Thyroid gland (tissue), 4 donors: ENCODE results near the gene HAPSTR1.
A peak's percentile ranks its signal among the peaks of the same experiment; 100 is the strongest.

Experiments used
- CTCF ChIP-seq, 6 experiments: fragments of 200-600 bp in 3 of 6; fragments of 450-650 bp in 3 of 6; sonication (generic) in 3 of 6; IDR thresholded peaks; one replicate each; pipeline ENCODE4 v1.5.1; 2016 to 2019; ENCODE audit warnings: antibody characterized with exemption in 6 of 6, mild to moderate bottlenecking in 2 of 6, inconsistent platforms in 1 of 6, moderate library complexity in 1 of 6
- POLR2A ChIP-seq, 2 donors: fragments of 450-650 bp; IDR thresholded peaks; one replicate each; pipeline ENCODE4 v1.6.1; 2017; ENCODE audit warnings: antibody characterized with exemption in 2 of 2, mild to moderate bottlenecking in 2 of 2, moderate library complexity in 1 of 2

GRCh38 chr16:9134739-9135138 lies 43.3 kb downstream of the HAPSTR1 start:
- TF ChIP-seq CTCF (IDR thresholded peaks at IDR 0.05) (peak in 4 of 6 experiments; percentile 21 to 45 (median 38)), POLR2A (IDR thresholded peaks at IDR 0.05) (no peak)
